ENCODE data around the gene FKBP14. TPM values are rescaled to one million over a fixed set of nuclear protein-coding genes. Genes with fewer than 3 reads are reported as not detected.
"Not testable (repeated sequence)": the region's sequence is repeated elsewhere in the genome, so short reads cannot be mapped to it uniquely, and the experiment has no call there.

FKBP14 gene
- total and polyA plus RNA-seq, 2 donors = 2.6 to 4.5 TPM

- not testable (repeated sequence) for DNase-seq (ENCODE audit: low read depth in 6 of 9, low spot score in 9 of 9); H3K9me3 ChIP-seq (ENCODE audit: control insufficient read depth in 2 of 2, insufficient read depth in 1 of 2, low read length in 1 of 2); H3K27me3 ChIP-seq (ENCODE audit: control insufficient read depth in 2 of 2, insufficient read depth in 1 of 2, low read length in 1 of 2); H3K27ac ChIP-seq (ENCODE audit: low read depth in 1 of 2, low read length in 1 of 2); H3K4me1 ChIP-seq (ENCODE audit: control insufficient read depth in 2 of 2, insufficient read depth in 2 of 2, low read length in 2 of 2); H3K4me3 ChIP-seq (ENCODE audit: low read length in 2 of 2)
- whole genome bisulfite sequencing = 99% methylated on average over 19 of the region's 19 CpGs
- peaks cover 3 to 20% of the 10 kb centered on the region in 2 donors for H3K36me3 ChIP-seq (ENCODE audit: control insufficient read depth in 2 of 2, insufficient read depth in 2 of 2, low read length in 1 of 2)
Observed at GRCh38 chr7:29961611-29962010, 64.9 kb downstream of the FKBP14 start.

Other genes starting within 250 kb of the FKBP14 start
- 0.14 TPM for gene WIPF3, start 220.2 kb downstream of the FKBP14 start, total RNA-seq
- gene WIPF3, start 220.2 kb downstream of the FKBP14 start, polyA plus RNA-seq = 0.55 TPM
- 46.7 TPM for gene SCRN1, start 36.9 kb downstream of the FKBP14 start, total RNA-seq
- 11.6 TPM for gene SCRN1, start 36.9 kb downstream of the FKBP14 start, polyA plus RNA-seq
- gene PLEKHA8, start 1.7 kb upstream of the FKBP14 start, total RNA-seq = 5.7 TPM
- gene PLEKHA8, start 1.7 kb upstream of the FKBP14 start, polyA plus RNA-seq = 3.9 TPM
- 6.4 TPM for gene MTURN, start 108.3 kb upstream of the FKBP14 start, total RNA-seq
- gene MTURN, start 108.3 kb upstream of the FKBP14 start, polyA plus RNA-seq = 18.9 TPM

All from thymus (tissue), 11 donors.